Right atrium auricular region (tissue), 2 donors: ENCODE data around the gene SMAD5. TPM values are rescaled to one million over a fixed set of nuclear protein-coding genes. Genes with fewer than 3 reads are reported as not detected.

Experiments
- DNase-seq: peaks from one replicate; pipeline ENCODE4 v3.0.0-alpha.2; 2019; ENCODE audit warnings: low spot score
- H3K27ac ChIP-seq, 2 donors: fragments of 200-600 bp; sonication (generic); 1 replicate in 1 of 2; 2 replicates in 1 of 2; pipeline ENCODE4 v1.5.1; 2016 to 2019
- H3K27me3 ChIP-seq, 2 donors: fragments of 200-600 bp; sonication (generic); one replicate each; pipeline versions ENCODE4 v1.5.1 to v1.6.0; 2017 to 2019
- H3K36me3 ChIP-seq: fragments of 200-600 bp; sonication (generic); one replicate; pipeline ENCODE4 v1.5.1; 2016
- H3K4me1 ChIP-seq, 2 donors: fragments of 200-600 bp; sonication (generic); one replicate each; pipeline versions ENCODE4 v1.5.1 to v1.6.0; 2017 to 2019
- H3K4me3 ChIP-seq, 2 donors: fragments of 200-600 bp; sonication (generic); 1 replicate in 1 of 2; 2 replicates in 1 of 2; pipeline ENCODE4 v1.5.1; 2017 to 2019; ENCODE audit warnings: mild to moderate bottlenecking in 1 of 2, moderate library complexity in 1 of 2
- H3K9me3 ChIP-seq, 2 donors: fragments of 200-600 bp; sonication (generic); one replicate each; pipeline ENCODE4 v1.5.1; 2019
- total RNA-seq, 2 donors: library from RNA; depleted of rRNA; stranded (reverse); fragments of >200 nt; gene quantifications; one replicate each; pipeline ENCODE4 v1.1.0, GENCODE V29; 2016
- TF ChIP-seq, protein P1 (sequence below), 2 donors: fragments of 200-600 bp; sonication (generic); IDR thresholded peaks; one replicate each; pipeline ENCODE4 v1.5.1; 2019; ENCODE audit warnings: antibody characterized with exemption in 2 of 2

The SMAD5 gene
- total RNA-seq, 2 donors from 2014 or later, result 25.0 to 26.7 TPM

DNA sequence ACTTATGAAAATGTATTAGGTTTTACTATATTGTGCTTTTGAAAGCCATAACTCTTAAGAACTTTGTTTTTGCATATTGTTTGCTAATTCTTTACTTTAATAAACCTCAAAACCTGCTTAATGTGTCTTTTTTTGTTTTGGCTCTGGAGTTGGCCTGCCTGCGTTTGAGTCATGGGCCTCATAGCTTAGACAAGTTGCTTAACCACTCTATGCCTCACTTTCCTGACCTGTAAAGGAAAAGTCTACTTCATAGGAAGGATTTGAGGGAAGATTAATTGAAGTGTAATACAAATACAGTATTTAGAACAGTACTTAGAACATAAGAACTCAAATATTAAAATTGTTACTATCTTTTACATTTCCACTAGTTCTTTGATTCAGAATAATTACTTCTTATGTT lies 50.0 kb downstream of the SMAD5 start:
- Histone ChIP-seq H3K27ac (no peak overlapping the region), H3K9me3 (no peaks in the 10 kb centered on the region), H3K27me3 (no peaks in the 10 kb centered on the region), H3K36me3 (peaks cover 25% of the 10 kb centered on the region), H3K4me3 (no peak overlapping the region), H3K4me1 (no peaks in the 10 kb centered on the region)
- TF ChIP-seq, protein P1, sequence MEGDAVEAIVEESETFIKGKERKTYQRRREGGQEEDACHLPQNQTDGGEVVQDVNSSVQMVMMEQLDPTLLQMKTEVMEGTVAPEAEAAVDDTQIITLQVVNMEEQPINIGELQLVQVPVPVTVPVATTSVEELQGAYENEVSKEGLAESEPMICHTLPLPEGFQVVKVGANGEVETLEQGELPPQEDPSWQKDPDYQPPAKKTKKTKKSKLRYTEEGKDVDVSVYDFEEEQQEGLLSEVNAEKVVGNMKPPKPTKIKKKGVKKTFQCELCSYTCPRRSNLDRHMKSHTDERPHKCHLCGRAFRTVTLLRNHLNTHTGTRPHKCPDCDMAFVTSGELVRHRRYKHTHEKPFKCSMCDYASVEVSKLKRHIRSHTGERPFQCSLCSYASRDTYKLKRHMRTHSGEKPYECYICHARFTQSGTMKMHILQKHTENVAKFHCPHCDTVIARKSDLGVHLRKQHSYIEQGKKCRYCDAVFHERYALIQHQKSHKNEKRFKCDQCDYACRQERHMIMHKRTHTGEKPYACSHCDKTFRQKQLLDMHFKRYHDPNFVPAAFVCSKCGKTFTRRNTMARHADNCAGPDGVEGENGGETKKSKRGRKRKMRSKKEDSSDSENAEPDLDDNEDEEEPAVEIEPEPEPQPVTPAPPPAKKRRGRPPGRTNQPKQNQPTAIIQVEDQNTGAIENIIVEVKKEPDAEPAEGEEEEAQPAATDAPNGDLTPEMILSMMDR (IDR thresholded peaks at IDR 0.05), result no peak
- DNase-seq, result no peak

GRCh38 chr5:136185974-136186665 lies 53.5 kb downstream of the SMAD5 start:
- TF ChIP-seq, protein P1 (IDR thresholded peaks at IDR 0.05), result no peak
- no peaks in the 10 kb centered on the region for H3K9me3 ChIP-seq
- H3K4me3 ChIP-seq, result no peak overlapping the region
- peaks cover 0 to 6% of the 10 kb centered on the region in 2 donors for H3K27me3 ChIP-seq
- peaks cover 0 to 3% of the 10 kb centered on the region in 2 donors for H3K4me1 ChIP-seq
- no peak overlapping the region for H3K27ac ChIP-seq
- no peak for DNase-seq
- peaks cover 15% of the 10 kb centered on the region for H3K36me3 ChIP-seq

DNA sequence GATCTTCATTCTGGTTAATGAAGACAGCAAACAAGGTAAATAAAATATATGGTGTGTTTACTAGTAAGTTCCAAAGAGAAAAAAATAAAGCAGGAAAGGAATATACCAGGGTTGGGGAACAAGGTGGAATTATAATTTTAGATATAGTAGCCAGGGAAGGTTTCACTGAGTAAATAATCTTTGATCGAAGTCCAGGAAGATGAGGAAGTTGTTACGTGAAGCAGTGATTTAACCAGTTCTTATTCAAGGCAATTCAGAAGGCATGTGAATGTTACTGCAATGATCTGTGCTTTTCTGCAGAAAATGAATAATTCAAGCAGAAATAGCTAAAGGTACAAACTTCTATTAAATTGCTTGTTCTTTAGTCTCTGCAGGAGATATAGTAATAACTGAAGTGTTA lies 54.2 kb downstream of the SMAD5 start:
- no peak for DNase-seq
- TF ChIP-seq, protein P1 (IDR thresholded peaks at IDR 0.05), result no peak
- Histone ChIP-seq H3K36me3 (peaks cover 15% of the 10 kb centered on the region), H3K27ac (no peak overlapping the region), H3K27me3 (peaks cover 0 to 13% of the 10 kb centered on the region in 2 donors), H3K4me1 (peaks cover 0 to 10% of the 10 kb centered on the region in 2 donors), H3K9me3 (no peaks in the 10 kb centered on the region), H3K4me3 (no peak overlapping the region)

- no peak for DNase-seq
- peaks cover 0 to 27% of the 10 kb centered on the region in 2 donors for H3K4me1 ChIP-seq
- peaks cover 15% of the 10 kb centered on the region for H3K36me3 ChIP-seq
- peaks cover 0 to 28% of the 10 kb centered on the region in 2 donors for H3K27me3 ChIP-seq
- TF ChIP-seq, protein P1 (IDR thresholded peaks at IDR 0.05), result no peak
- no peak overlapping the region for H3K4me3 ChIP-seq
- no peaks in the 10 kb centered on the region for H3K9me3 ChIP-seq
- no peak overlapping the region for H3K27ac ChIP-seq
Observed at GRCh38 chr5:136188859-136189258, 56.2 kb downstream of the SMAD5 start.

DNA sequence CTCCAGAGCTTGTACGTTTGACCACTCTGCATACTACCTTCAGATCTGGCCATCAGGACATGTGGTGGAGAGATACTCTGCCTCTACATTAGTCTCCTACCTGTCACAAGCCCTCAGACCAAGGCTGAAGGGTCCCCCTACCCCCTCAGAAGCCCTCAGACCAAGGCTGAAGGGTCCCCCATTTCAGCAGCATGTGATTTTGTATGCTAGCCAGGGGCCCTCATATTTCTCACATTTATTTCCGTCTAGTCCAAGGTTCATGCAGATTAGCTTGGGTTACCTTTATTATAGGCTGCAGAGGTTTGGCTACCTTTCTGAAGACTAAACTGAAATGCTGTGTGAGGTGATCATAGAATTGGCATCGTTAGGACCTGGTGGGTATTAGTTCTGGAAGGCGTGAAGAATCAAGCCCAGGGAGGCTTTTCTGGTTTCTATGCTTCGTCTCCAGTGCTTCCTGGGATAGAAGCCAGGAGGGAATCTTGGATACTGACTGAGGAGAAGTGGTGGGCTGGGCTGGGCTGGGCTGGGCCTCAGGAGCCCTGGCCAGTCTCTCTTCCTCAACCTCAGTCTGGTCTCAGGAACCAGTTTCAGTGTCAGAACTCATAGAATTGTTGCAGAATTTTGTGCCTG lies 57.6 kb downstream of the SMAD5 start:
- no peak for DNase-seq
- TF ChIP-seq, protein P1 (IDR thresholded peaks at IDR 0.05), result no peak
- H3K27ac ChIP-seq, result no peak overlapping the region
- H3K9me3 ChIP-seq, result no peaks in the 10 kb centered on the region
- H3K36me3 ChIP-seq, result peaks cover 15% of the 10 kb centered on the region
- H3K4me3 ChIP-seq, result no peak overlapping the region
- H3K27me3 ChIP-seq, result peaks cover 0 to 28% of the 10 kb centered on the region in 2 donors
- peaks cover 0 to 27% of the 10 kb centered on the region in 2 donors for H3K4me1 ChIP-seq
